NCI-H146 (cell line): Measurements from ENCODE around the gene A4GNT.
"Not testable (repeated sequence)": the region's sequence is repeated elsewhere in the genome, so short reads cannot be mapped to it uniquely, and the experiment has no call there.

ENCODE experiments used
- DNase-seq: peaks from one replicate; lab custom pipeline; 2025; lab: John Stamatoyannopoulos, UW

The A4GNT gene

DNA sequence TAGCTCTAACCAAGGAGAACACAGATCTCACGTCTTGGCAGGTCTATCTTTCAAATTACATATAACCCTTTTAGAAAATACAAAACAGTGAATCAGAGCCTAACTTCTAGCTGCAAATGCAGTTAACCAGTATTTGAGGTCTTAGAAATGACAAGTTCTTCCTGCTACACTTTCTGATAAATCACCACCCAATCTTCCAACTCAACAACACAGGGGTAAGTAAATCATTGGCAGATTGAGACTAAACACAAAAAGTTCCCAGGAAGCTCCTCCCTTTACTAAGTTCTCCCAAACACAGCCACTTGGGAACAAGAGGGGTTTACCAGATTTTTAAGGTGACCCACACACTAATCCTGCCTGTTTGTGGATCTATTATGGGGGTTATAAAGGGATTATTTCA lies at the start of gene A4GNT:
TSS of gene A4GNT (minus strand) at position 152 of the 400 bp plus-strand sequence. CDS start 1,134 bp downstream, outside the sequence.
- DNase-seq, result no peak

DNA sequence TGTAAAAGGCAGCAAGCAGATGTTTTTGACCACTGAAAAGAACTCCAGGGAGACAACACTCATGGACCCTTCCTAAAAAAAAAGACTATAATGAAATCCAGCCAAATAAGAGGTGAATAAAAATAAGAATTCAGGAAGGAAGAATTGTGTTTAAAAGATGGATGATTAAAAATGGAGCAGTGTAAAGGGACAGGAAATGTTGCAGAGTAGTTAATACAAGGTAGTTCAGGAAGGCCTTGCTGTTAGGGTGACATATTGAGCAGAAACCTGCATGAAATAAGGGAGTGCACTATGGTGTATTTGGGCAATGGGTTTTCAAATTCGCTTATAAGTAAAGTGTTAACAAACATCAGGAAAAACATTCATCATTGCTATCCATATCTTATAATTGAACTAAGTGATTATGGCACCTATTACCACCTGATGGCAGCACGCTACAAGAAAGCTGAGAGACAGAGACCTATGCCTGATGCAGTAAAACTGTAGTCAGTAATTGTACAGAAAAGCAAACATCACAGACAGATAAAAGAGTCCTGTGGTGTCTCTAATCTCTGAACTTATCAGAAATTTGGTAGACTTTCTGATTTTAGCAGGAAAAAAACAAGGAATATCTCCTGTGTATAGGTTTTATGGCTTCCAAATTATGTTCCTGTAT lies 48.3 kb upstream of the A4GNT start:
- peak; percentile 89 for DNase-seq

DNA sequence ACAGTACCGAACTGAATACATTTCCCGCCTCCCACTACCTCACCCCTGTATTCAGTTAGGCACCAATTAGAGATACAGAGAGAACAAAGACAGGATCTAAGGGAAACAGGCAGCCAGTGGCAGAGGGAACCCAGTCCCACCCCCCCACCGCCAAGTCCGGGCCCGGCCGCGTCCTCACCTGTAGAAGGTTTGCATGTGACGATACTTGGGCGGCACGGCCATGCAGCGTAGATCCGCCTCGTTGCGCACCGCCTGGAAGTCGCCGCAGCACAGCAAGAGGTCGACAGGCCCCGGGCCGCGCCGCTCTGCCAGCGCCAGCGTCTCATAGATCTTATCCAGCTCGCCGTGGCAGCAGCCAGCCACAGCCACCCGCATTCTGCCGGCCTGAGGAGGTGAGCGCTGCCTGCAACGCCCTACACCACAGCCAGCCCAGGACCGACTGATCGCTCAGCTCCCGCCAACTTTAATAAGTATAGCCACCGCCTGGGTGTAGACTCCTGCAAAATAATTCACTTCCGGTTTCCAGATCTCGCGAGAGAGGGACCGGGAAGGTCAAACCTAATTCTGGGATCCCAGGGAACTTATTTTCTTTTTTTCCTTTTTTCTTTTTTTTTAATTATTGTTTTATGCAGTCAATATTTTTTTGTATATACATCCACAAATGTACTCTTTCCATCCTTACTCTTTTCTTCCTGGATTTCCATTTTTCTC lies 42.4 kb upstream of the A4GNT start, which contains the start of gene DBR1:
TSS of gene DBR1 (minus strand) at position 501 of the 711 bp plus-strand sequence. CDS start at position 375, 126 bp downstream.
- peak; percentile 96 for DNase-seq

DNA sequence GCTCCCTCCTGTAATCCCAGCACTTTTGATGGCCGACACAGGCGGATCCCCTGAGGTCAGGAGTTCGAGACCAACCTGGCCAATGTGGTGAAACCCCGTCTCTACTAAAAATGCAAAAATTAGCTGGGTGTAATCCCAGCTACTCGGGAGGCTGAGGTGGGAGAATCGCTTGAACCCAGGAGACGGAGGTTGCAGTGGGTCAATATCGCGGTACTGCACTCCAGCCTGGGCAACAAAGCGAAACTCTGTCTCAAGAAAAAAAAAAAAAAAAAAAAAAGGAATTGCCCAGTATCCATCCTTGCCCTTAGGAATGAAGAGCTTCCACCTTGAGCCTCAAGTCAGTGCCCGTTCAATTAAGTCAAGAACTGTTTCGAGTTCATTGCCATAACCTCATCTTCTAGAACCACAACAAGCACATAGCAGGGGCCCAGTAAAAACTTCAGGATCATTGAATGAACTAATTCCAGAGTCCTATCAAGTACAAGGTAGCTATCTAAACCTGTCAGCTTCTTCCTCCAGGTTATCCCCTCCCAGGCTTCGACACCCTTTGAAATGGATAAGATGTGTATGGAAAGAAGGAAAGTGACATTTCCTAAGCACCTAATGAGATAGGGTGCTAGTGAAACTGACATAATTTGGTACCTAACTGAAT lies 41.7 kb upstream of the A4GNT start:
- no peak for DNase-seq

DNA sequence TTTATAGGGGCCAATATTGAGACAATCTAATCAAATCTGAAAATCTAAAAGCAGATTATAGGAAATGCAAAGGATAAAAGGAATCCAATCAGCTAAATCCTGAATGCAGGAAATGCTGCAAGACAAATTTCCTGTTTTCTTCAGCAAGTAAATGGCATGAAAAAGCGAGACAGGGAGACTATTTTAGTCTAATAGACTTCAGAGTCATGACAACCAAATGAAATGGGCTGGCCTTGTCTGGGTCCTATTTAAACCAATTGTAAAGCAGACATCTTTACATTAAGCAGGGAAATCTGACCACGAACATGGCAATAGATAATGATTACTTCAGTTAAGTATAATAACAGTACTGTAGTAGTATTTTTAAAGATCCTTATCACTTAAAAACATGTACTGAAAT lies 40.4 kb upstream of the A4GNT start:
- no peak for DNase-seq

DNA sequence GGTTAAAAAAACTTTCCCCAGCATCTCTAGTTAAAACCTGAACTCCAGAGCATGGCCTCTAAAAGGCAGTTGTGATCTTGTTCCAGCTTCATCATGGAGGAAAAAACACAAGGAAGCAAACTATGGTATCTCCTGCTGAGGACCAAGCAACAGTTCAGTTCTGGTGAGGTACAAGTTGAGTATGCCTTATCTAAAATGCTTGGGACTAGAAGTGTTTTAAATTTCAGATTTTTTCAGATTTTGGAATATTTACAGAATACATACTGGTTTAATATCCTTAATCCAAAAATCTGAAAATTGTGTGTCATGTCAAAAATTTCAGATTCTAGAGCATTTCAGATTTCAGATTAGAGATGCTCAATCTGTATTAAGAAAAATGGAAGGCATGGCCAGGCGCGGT lies 32.9 kb upstream of the A4GNT start:
- DNase-seq, result no peak

DNA sequence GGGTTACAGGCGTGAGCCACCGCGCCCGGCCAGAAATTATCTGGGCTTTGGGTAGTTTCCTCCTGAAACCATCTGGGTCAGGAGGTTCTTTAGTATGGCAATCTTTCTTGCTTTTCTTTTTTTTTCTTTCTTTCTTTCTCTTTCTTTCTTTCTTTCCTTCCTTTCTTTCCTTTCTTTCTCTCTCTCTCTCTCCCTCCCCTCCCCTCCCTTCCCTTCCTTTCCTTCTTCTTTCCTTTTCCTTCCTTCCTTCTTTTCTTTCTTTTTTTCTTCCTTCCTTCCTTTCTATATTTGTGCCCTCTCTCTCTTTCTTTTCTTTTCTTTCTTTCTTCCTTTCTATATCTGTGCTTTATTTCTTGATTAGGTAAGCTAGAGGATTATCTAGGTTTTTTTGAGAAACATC lies 25.6 kb upstream of the A4GNT start:
- DNase-seq, result no peak

DNA sequence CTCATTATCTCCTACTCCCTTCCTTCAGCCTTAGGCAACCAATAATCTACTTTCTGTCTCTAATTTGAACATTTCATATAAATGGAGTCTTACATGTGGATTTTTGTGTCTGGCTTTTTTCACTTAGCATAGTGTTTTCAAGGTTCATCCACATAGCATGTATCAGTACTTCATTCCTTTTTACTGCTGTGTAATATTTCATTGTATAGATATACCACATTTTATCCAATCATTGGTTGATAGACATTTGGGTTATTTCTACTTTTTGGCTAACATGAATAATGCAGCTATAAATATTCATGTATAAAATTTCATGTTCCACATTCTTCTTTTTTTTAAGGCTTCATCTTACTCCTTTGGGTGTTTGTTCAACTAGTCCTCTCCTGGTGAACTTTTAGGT lies 22.3 kb upstream of the A4GNT start:
- DNase-seq, result no peak

DNA sequence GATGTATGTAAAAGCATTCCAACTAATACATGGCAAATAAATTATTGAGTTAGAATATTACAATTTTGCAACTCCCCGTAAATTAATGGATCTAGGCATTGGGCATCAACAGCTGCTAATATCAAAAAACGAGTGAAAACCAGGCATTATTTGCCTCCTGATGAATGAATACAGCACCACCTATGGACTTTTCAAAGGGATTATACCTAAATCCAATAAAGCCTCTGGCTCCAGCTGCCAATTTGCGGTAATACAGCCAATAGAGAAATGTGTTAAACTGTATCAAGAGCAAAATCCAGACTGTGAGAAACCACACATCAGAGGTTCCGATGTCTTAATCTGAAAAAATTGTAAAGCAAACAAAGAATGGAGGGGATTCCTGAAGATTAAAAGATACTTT lies 16.3 kb upstream of the A4GNT start:
- DNase-seq, result no peak

DNA sequence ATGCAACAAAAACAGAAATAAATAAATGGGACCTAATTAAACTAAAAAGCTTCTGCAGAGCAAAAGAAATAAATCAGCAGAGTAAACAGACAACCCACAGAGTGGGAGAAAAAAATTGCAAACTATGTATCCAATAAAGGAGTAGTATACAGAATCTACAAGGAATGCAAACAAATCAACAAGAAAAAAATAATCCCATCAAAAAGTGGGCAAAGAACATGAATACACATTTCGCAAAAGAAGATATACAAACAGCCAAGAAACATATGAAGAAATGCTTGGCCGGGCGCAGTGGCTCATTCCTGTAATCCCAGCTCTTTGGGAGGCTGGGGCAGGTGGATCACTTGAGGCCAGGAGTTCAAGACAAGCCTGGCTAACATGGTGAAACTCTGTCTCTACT lies 10.0 kb upstream of the A4GNT start:
- DNase-seq, result not testable (repeated sequence)

DNA sequence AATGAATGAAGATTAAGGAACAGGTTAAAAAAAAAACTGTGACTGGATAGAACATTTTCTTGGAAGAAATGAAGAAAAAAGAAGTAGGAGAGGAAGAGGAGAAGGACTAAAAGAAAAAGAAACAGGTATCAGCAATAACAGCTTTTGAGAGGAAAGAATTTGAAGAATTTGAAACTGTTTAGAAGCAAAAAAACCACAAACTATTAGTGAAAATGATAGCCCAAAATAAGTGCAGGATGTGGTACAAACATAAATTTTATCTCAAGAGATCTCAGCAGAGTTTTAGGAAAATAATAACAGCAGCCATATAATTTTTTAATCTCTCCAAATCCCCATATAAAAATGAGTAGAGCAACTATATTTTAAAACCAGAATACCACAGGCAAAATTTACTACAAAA lies 8.8 kb upstream of the A4GNT start:
- DNase-seq, result no peak

DNA sequence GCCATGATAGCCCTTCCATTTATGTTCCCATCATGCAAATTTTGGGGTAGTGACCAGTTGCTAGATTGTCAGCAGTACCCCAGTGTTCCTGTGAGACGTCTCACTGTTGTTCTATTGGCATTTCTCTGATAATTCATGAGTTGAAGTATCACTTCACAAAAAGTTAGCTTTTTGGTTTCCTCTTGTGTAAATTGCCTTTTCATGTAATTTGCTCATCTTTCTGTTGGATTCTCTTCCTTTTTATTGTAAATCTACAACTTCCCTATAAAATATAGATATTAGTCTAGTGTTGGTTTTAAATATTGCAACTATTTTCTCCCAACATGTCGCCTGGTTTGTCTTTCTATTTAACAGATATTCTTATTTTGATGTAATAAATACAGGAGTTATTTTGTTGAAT lies 7.5 kb upstream of the A4GNT start:
- DNase-seq, result no peak

DNA sequence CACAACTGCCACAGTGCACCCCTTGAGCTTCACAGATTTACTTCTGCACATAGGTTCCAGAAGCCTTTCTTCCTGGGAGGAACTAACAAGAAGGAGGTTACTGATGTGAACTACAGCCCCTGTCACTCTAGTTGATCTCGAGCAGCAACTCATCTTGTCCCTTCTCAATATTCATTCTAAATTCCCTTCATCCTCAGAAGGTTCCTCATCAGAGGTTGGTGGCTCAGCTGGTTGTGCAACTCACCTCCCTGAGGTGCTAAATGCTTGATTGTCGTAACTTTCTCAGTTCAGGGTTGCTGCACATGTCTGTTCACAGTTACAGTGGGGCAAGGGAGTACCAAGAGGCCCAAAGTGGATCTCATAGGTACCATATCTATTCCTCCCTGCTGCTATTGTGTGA lies 5.7 kb upstream of the A4GNT start:
- DNase-seq, result no peak

DNA sequence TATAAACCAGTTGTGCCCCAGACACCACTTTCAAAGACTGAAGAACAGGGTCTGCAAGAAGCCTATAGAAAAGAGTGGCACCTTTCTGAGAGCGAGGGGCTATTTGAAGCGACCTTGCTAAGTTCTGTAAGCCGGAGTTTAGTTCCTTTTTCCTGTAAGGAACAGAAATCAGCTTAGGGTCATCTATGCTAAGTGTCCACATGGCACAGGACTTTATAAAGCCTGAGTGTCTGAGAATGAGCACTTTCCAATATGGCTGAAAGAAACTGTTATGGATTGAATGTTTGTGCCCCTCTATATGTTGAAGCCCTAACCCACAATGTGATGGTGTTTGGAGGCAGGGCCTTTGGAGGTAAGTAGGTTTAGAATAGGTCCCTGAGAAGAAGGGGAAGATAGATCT lies 4.0 kb upstream of the A4GNT start:
- no peak for DNase-seq

DNA sequence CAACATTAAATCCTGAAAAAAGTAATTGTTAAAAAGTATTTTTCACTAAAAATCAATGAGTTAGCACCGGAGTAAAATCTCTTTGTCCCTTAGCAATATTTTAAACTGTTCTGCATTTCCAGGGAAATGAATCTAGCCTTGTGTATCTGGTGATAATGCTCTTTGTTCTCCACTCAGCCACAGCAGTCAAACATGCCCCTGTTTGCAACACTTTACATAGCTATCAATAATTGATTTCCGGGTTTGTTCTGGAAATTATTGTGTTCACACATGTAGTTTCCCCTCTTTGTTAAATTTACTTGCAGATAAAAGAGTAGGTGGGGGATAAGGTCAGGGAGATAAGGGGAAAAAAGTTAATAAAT lies 3.6 kb upstream of the A4GNT start:
- no peak for DNase-seq

DNA sequence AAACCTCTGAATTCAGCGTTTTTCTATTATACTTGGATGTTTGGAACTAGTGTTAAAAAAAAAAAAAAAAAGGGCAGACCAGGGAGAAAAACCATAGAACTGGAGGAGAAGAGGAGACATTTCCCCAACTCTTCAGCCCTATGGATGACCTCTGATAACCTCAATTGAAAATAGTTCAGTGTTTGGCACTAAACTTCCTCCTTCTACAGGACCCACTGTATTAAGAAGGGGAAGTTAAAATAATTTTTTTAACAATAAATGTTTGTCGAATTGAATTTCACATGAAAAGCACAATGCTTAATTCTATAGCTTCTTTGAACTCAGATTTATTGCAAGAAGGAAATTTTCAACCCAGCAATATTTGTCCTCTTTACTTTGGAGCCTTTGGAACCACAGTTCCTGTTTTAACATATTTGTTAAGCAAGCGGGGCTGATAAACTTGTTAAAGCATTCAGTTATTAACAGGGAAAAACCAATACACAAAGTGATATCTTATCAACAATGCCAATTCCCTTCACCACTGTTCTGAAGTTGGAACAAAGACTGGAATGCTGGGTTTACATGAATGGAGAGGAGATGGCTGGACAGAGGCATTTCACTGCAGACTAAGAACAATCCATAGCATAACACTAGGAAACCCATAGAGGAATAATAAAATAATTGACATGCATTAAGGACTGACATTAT lies 3.1 kb upstream of the A4GNT start:
- DNase-seq, result no peak

DNA sequence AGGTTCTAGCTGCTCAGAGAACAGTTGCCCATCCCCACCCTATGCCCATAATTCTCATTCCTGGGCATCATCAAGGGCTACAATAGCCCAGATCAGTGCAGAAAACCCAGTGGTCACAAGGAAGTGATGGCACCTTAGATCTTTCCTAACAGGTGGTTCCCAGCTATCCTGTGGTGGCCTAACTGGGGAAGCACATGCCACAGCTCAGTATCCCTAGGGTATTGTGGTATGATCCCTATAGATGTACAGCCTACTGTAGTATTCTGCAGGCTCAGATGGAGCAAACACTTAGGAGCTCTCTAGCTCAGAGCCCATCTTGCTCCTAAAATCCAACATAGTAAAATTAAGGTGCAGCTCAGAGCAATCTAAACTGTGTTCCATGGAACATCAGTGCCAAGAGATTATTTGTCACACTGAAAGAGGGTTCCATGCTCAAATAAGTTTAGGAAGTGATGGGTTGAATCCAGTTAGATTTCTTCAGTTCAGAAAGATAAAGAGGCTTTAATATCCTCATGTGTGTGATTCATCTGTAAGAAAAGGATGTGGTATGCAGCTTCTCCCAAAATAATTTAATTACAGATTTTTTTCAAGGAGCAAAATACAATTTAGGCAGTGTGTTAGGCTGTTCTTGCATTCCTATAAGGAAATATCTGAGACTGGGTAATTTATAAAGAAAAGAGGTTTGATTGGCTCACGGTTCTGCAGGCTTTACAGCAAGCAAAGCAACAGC lies 4.4 kb downstream of the A4GNT start:
- DNase-seq, result no peak

DNA sequence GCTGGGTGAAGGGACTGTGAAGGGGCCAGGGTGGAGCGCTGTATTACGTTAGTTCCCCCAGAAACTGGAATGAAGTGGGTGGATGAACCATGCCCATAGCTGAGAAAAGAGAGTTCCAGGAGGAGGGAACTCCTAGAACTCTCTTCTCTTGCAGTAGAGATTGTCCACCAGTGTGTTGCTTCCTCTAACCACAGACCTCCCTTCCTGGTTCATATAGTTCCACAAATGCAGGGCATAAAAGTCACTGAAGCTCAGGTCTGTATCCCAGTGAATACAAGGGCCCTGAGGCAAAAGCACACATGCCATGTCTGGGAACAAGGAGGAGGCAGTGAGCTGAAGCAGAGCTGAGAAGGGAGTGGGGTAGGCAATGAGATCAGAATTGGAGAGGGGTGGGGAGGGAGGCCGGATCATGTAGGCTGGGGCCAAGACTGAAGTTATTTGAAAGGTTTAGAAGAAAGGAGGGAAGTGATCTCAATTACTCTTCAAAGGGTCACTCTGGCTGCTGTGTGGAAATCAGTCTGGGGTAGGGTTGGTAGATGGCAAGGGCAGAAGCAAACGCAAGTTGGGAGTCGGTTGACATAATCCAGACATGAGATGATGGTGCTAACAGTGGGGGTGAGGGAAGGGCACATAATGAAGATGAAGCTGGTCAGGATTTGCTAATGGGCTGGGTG lies 6.5 kb downstream of the A4GNT start:
- no peak for DNase-seq

DNA sequence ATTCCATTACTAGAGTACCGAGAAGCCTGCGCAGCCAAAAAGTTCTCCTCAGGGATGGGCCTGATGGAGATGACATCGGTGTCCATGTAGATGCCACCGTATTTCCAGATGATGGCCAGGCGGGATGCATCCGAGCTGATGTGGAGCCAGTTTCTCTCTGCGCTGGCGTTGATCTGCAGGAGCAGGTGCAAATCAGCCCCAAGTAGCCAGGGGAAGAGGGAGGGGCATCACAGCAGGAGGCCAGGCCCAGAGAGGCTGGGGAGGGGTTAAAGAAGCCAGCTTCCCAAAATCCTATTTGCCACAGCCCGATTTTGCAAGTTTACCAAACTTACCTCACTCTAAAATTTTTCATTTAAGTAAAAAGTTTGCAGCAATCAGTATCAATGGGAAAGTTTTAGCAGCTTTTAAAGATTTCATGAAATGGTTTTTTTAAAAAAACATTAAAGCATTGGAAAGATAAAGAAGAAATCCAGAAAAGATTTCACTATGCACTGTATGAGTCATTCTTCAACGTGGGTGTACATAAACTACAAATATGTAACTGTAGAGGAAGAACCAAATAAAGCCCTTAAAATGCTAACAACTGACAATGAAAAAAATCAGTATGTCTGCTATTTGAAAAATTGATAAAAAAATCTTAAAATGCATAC lies 7.4 kb downstream of the A4GNT start:
- peak; percentile 16 for DNase-seq

DNA sequence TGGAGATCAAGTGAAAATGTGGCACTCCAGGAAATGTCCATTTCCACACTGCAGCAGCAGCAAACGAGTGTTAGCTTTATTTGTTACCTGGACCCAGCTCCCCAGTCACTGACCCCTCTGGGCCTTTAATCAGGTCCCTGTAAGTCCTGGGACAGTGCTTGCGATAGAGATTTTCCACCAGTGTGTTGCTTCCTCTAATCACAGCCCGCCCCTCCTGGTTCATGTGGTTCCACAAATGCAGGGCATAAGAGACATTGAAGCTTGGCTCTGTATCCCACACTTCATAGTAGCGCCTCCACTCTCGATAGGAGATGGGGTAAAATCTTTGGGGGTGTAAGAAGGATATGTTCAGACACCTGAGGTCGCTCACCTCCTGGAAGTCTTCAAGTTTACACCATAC lies 8.0 kb downstream of the A4GNT start:
- DNase-seq, result no peak

DNA sequence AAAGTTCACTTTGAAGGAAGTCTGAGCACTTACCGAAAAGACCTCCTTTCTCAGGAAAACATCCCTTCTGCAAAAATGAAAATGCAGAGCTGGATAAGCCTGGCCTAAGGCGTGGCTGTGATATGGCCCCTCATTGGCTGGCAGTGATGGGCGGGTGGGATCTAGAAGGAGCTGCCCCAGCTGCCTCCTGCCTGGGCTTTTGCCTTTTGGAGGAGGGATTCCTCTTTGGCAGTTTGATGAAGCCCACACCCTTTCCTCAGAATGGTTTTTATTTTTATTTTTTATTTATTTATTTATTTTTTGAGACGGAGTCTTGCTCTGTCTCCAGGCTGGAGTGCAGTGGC lies 12.8 kb downstream of the A4GNT start:
- DNase-seq, result no peak
